HFF-Myc (cell line): ENCODE results near the gene SLC49A4.

Source experiments
- DNase-seq: peaks from one replicate; pipeline ENCODE4 v3.0.0-alpha.2; 2011; ENCODE audit warnings: low read depth; ENCODE audit errors: extremely low read depth
- H3K4me3 ChIP-seq: replicated peaks from 2 replicates; pipeline ENCODE4 v1.5.1; 2011; ENCODE audit warnings: low read depth, mild to moderate bottlenecking, control low read depth, low read length
- TF ChIP-seq, protein P1 (sequence below): IDR thresholded peaks from 2 replicates; pipeline ENCODE4 v1.5.1; 2012; ENCODE audit warnings: mild to moderate bottlenecking, low read depth, low read length, control low read depth; ENCODE audit errors: missing control alignments

The SLC49A4 gene

DNA sequence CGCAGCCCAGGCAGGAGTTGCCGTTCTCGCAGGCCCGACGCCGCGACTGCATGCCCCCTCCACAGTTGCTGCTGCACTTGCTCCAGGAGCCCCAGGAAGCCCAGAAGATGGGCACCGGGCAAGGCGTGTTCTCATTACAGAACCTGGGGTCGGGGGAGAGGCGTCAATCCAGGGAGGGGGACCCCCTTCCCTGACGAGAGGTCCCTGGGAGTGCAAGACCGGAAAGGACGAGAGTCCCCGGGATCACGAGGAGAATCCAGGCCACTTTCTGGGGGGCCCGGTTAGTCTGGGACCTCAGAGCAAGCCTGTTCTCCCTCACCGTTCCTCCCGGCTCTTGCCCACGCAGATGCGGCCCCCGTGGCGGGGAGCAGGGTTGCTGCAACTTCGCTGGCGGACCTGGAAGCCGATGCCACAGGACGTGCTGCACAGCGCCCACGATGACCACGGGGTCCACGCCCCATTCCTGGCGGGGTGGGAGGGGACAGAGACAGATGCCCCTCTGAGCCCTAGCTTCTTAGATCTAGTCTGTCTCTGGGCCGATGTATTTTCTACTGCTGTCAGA is 118.8 kb downstream of the SLC49A4 start:
- DNase-seq: no peak
- TF ChIP-seq, protein P1, sequence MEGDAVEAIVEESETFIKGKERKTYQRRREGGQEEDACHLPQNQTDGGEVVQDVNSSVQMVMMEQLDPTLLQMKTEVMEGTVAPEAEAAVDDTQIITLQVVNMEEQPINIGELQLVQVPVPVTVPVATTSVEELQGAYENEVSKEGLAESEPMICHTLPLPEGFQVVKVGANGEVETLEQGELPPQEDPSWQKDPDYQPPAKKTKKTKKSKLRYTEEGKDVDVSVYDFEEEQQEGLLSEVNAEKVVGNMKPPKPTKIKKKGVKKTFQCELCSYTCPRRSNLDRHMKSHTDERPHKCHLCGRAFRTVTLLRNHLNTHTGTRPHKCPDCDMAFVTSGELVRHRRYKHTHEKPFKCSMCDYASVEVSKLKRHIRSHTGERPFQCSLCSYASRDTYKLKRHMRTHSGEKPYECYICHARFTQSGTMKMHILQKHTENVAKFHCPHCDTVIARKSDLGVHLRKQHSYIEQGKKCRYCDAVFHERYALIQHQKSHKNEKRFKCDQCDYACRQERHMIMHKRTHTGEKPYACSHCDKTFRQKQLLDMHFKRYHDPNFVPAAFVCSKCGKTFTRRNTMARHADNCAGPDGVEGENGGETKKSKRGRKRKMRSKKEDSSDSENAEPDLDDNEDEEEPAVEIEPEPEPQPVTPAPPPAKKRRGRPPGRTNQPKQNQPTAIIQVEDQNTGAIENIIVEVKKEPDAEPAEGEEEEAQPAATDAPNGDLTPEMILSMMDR: no peak
- H3K4me3 ChIP-seq: no peak overlapping the region

DNA sequence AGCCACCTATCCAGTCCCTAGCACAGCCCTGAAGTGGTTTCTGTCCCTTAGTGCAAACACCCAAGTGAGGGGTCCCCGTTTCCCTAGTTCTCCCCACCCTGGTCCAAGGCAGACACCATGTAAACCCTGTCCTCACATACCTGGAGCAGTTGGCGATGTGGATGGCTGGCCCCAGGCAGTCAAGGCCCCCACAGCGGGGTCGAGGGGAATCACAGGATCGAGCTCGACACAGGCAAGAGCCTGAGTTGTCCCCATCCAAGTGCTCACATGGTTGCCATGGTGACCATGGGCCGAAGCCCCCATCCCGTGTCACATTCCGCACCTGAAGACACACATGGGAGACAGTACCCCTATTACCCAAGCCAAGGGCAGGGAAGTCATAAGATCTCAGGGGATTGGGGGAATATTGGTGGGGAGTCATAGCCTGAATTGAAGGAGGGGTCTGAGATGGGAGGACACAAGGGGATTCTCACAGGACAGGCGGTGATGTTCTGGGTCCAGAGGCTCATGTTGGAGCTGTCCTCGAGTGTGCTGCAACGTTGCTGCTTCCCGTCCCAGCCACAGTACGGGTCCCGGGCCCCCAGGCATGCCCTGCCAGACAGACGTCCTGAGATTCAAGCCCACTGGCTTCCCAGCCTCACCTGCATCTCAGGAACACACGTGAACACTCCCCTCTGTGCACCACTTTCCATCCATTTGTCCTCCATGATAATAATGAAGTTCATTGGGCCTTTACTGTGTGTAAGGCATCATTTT is 120.6 kb downstream of the SLC49A4 start:
- no peak overlapping the region for H3K4me3 ChIP-seq
- TF ChIP-seq, protein P1: no peak
- DNase-seq: no peak

DNA sequence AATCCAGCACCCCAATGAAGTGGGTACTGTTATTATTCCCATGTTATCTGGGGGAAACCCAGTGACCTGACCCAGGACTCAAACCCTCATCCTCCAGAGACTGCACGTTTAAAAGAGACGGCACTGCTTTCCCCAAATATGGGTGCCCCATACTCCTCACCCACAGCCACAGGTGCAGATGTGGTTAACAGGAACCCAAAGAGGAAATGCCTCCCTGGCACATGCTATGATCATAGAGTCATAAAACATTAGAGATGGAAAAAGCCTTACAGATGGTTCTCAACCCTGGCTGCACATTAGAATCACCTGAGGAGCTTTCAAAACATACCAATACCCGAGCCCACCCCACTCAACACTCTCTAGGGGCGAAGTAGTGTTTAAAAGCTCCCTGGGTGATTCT is 121.2 kb downstream of the SLC49A4 start:
- DNase-seq: no peak
- TF ChIP-seq, protein P1: no peak
- no peak overlapping the region for H3K4me3 ChIP-seq

DNA sequence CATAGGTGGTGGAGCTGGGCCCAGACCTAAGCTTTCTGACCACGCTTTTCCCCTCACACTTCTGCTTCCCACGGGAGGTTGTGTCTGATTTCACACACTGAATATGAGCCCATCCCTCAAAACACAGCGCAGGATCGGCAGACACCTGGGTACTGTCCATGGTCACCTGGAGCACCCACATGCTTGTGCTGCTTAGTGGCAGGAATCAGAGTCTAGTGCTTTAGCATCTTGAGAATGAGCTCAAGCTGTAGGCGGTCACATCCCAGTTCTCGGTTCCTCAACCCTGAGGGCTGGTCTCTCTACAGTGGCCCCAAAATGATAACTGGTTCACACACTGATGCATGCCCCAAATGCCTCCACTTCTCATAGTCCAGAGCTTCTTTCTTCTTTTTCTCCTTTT is 121.7 kb downstream of the SLC49A4 start:
- DNase-seq: no peak
- H3K4me3 ChIP-seq: no peak overlapping the region
- TF ChIP-seq, protein P1: no peak

DNA sequence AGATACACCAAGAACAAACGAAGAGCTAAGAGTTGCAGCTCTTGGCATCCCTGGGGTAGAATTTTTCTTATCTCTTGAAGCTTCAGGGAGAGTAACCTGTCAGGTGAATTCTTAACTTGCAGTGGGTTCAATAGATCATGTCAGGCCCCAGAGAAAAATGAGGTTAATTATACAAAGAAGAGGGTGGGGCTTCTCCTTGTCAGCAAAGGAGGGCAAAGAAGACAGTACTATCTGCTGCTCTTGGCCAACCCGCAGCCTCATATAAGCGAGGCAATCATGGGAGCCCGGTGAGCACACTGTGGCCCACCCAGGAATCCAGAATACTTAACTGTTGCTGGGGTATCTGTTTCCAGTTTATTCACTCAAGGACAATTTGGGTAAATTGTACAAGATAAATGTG is 122.5 kb downstream of the SLC49A4 start:
- TF ChIP-seq, protein P1: no peak
- no peak for DNase-seq
- H3K4me3 ChIP-seq: no peak overlapping the region

DNA sequence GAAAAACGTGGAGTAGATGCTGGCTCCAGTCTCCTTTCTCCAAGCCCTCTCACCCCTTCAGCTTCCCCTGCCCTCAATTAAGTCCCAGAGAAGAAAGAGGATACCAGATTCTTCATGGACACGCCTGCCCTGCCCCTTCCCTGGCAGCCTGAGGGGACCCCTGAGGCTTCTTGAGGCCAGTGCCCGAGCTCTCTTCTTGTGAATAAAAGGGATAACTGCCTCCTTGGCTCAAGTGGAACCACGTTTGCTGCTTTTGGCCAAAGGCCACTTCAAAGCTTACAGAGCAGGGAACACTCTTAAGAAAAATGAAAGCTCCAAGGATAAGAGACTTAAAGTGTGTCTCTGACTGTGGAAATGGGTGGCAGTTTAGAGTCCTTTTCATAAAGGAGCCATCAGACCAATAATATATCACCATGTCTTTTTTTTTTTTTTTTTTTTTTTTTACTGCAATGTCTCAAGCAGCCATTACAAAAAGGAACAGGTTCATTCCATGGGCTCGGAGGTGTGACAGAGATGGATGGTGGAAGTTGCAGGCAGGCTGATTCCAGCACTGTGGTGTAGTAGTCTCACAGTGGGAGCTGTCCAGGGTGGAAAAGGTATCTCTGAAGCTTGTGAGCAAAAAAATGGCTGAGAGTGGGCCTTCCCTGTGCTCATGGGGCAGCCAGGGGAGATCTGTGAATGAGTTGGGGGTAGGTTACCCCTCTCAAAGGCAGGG is 123.9 kb downstream of the SLC49A4 start:
- no peak for DNase-seq
- TF ChIP-seq, protein P1: no peak
- H3K4me3 ChIP-seq: no peak overlapping the region
